HCEC 1CT (cell line): ENCODE data around the gene MFGE8.

ENCODE experiments used
- DNase-seq: peaks from one replicate; pipeline ENCODE4 v3.0.0-alpha.2; 2017

The MFGE8 gene

GRCh38 chr15:88897456-88898194, 15.6 kb downstream of the MFGE8 start:
- peak; percentile 71 for DNase-seq

GRCh38 chr15:88897142-88897455, 16.1 kb downstream of the MFGE8 start:
- DNase-seq, result no peak

- DNase-seq, result no peak
Measured at GRCh38 chr15:88896333-88897033, 16.7 kb downstream of the MFGE8 start.

GRCh38 chr15:88894819-88895767, 18.1 kb downstream of the MFGE8 start, which contains the start of gene HAPLN3:
HAPLN3 (minus strand) TSS chr15:88895544; CDS start chr15:88887298, 8,246 bp downstream.
- peak; percentile 21 for DNase-seq

GRCh38 chr15:88894348-88894818, 18.8 kb downstream of the MFGE8 start:
- peak; percentile 30 for DNase-seq

GRCh38 chr15:88891540-88892254, 21.5 kb downstream of the MFGE8 start:
- DNase-seq, result no peak

- DNase-seq, result no peak
Measured at GRCh38 chr15:88890495-88890894, 22.7 kb downstream of the MFGE8 start.

- no peak for DNase-seq
Measured at GRCh38 chr15:88888719-88889118, 24.5 kb downstream of the MFGE8 start.

- no peak for DNase-seq
Measured at GRCh38 chr15:88887068-88887580, 26.1 kb downstream of the MFGE8 start.

- no peak for DNase-seq
Measured at GRCh38 chr15:88882785-88883184, 30.4 kb downstream of the MFGE8 start.

- DNase-seq, result no peak
Measured at GRCh38 chr15:88881775-88882174, 31.4 kb downstream of the MFGE8 start.

- no peak for DNase-seq
Measured at GRCh38 chr15:88880944-88881740, 32.0 kb downstream of the MFGE8 start.

GRCh38 chr15:88878720-88879184, 34.4 kb downstream of the MFGE8 start:
- DNase-seq, result peak; percentile 39

- DNase-seq, result no peak
Measured at GRCh38 chr15:88877906-88878305, 35.3 kb downstream of the MFGE8 start.

GRCh38 chr15:88877415-88877814, 35.8 kb downstream of the MFGE8 start:
- no peak for DNase-seq

GRCh38 chr15:88876573-88876972, 36.6 kb downstream of the MFGE8 start:
- no peak for DNase-seq

- no peak for DNase-seq
Measured at GRCh38 chr15:88874684-88875083, 38.5 kb downstream of the MFGE8 start.

GRCh38 chr15:88874275-88874674, 38.9 kb downstream of the MFGE8 start:
- no peak for DNase-seq

GRCh38 chr15:88873786-88874185, 39.4 kb downstream of the MFGE8 start:
- no peak for DNase-seq

- DNase-seq, result no peak
Measured at GRCh38 chr15:88872706-88873105, 40.5 kb downstream of the MFGE8 start.

GRCh38 chr15:88872106-88872505, 41.1 kb downstream of the MFGE8 start:
- no peak for DNase-seq
